ENCODE measurements around the gene SMPD2. TPM values are rescaled to one million over a fixed set of nuclear protein-coding genes. Genes with fewer than 3 reads are reported as not detected.
A peak's percentile ranks its signal among the peaks of the same experiment; 100 is the strongest.

Gene SMPD2
- total RNA-seq, 1 donor from 2014 or later = 9.8 TPM

DNA sequence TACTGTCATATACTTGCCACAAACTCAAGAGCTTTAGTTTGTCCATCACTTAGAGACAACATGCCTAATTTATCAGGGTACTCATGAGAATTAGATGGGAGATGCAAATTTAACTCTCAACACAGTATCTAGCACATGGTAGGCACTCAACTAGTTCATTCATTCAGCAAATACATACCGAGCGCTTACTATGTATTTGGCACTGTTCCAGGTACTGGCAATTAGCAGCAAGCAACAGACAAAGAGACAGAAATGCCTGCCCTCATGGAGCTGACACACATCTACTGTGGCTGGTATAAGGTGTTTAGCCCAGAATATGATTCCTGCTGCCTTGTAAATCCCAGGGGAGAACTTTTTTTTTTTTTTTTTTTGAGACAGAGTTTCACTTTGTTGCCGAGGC, 10.3 kb downstream of the SMPD2 start:
- TF ChIP-seq, protein P1, sequence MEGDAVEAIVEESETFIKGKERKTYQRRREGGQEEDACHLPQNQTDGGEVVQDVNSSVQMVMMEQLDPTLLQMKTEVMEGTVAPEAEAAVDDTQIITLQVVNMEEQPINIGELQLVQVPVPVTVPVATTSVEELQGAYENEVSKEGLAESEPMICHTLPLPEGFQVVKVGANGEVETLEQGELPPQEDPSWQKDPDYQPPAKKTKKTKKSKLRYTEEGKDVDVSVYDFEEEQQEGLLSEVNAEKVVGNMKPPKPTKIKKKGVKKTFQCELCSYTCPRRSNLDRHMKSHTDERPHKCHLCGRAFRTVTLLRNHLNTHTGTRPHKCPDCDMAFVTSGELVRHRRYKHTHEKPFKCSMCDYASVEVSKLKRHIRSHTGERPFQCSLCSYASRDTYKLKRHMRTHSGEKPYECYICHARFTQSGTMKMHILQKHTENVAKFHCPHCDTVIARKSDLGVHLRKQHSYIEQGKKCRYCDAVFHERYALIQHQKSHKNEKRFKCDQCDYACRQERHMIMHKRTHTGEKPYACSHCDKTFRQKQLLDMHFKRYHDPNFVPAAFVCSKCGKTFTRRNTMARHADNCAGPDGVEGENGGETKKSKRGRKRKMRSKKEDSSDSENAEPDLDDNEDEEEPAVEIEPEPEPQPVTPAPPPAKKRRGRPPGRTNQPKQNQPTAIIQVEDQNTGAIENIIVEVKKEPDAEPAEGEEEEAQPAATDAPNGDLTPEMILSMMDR (IDR thresholded peaks at IDR 0.05; ENCODE audit: unreplicated experiment) = no peak
- Mint-ChIP-seq H3K4me1 (peaks cover 4% of the 10 kb centered on the region), H3K27ac (no peak overlapping the region), H3K9me3 (no peaks in the 10 kb centered on the region), H3K4me3 (no peak overlapping the region), H3K27me3 (ENCODE audit: low read depth) (peaks cover 6% of the 10 kb centered on the region), H3K36me3 (no peaks in the 10 kb centered on the region)
- no peak for DNase-seq (ENCODE audit: low spot score in 2 of 2, unreplicated experiment in 2 of 2)

DNA sequence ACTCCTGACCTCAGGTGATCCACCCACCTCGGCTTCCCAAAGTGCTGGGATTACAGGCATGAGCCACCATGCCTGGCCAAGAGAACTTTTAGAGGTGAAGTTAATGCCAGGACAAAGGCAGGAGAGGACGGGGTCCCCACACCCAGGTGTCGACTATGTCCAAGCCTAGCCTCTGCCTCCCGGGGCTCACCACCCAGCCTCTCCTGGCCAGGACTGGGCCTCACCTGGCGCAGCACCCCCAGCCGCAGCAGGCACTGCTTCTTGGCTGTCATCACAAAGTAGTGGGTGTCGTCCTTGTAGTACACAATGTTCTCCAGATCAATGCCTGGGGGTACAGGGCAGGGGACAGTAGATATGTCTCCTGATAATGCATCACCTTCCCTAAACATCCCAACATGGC, 10.9 kb downstream of the SMPD2 start:
- no peaks in the 10 kb centered on the region for H3K9me3 Mint-ChIP-seq
- peaks cover 9% of the 10 kb centered on the region for H3K27me3 Mint-ChIP-seq (ENCODE audit: low read depth)
- H3K4me1 Mint-ChIP-seq = peaks cover 6% of the 10 kb centered on the region
- H3K27ac Mint-ChIP-seq = no peak overlapping the region
- no peak overlapping the region for H3K4me3 Mint-ChIP-seq
- no peak for DNase-seq (ENCODE audit: low spot score in 2 of 2, unreplicated experiment in 2 of 2)
- TF ChIP-seq, protein P1 (IDR thresholded peaks at IDR 0.05; ENCODE audit: unreplicated experiment) = no peak
- H3K36me3 Mint-ChIP-seq = no peaks in the 10 kb centered on the region

DNA sequence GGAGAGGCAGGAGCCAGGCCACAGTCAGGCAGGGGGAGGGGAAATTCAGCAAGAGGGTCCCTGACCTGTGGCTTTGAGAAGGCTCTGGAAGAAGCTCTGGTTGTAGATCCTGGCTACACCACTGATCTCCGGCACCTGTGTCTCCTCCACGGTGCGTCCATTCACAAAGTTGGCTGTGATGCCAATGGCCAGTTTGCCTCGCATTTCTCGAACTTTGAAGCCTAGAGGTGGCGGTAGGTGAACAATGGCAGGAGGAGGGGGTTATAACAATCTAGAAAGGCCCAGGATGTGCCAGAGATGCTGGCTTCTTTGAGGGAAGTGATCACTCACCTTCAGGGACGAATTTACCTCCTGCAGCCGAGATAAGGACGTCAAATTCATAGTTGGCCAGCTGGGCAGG, 11.7 kb downstream of the SMPD2 start:
- H3K4me1 Mint-ChIP-seq = peaks cover 8% of the 10 kb centered on the region

DNA sequence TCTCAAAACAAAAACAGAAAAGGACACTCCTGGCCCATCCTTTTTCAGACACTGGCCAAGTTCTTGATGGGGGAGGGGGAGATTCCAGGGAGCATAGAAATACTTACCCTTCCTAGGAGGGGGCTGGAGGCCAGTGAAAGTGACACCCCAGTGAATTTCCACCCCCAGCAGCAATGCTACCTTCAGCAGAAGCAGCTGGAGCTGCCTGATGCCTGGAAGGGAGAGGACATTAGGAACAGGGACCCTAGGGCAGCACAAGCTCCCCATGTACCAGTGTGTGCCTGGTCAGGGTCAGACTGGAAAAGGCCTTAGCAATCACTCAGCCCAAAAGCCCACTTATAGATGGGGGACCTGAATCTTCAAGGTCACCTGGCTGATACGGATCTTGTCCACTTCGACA, 12.6 kb downstream of the SMPD2 start:
- H3K4me3 Mint-ChIP-seq = no peak overlapping the region
- peaks cover 8% of the 10 kb centered on the region for H3K4me1 Mint-ChIP-seq
- no peaks in the 10 kb centered on the region for H3K9me3 Mint-ChIP-seq
- no peaks in the 10 kb centered on the region for H3K36me3 Mint-ChIP-seq
- no peak for DNase-seq (ENCODE audit: low spot score in 2 of 2, unreplicated experiment in 2 of 2)
- H3K27ac Mint-ChIP-seq = no peak overlapping the region
- TF ChIP-seq, protein P1 (IDR thresholded peaks at IDR 0.05; ENCODE audit: unreplicated experiment) = no peak
- H3K27me3 Mint-ChIP-seq (ENCODE audit: low read depth) = peaks cover 23% of the 10 kb centered on the region

More for the DNA sequence above, 11.7 kb downstream of the SMPD2 start:
- Mint-ChIP-seq H3K27ac (no peak overlapping the region), H3K4me3 (no peak overlapping the region), H3K36me3 (no peaks in the 10 kb centered on the region), H3K27me3 (ENCODE audit: low read depth) (peaks cover 15% of the 10 kb centered on the region), H3K9me3 (no peaks in the 10 kb centered on the region)
- TF ChIP-seq, protein P1 (IDR thresholded peaks at IDR 0.05; ENCODE audit: unreplicated experiment) = no peak
- no peak for DNase-seq (ENCODE audit: low spot score in 2 of 2, unreplicated experiment in 2 of 2)

DNA sequence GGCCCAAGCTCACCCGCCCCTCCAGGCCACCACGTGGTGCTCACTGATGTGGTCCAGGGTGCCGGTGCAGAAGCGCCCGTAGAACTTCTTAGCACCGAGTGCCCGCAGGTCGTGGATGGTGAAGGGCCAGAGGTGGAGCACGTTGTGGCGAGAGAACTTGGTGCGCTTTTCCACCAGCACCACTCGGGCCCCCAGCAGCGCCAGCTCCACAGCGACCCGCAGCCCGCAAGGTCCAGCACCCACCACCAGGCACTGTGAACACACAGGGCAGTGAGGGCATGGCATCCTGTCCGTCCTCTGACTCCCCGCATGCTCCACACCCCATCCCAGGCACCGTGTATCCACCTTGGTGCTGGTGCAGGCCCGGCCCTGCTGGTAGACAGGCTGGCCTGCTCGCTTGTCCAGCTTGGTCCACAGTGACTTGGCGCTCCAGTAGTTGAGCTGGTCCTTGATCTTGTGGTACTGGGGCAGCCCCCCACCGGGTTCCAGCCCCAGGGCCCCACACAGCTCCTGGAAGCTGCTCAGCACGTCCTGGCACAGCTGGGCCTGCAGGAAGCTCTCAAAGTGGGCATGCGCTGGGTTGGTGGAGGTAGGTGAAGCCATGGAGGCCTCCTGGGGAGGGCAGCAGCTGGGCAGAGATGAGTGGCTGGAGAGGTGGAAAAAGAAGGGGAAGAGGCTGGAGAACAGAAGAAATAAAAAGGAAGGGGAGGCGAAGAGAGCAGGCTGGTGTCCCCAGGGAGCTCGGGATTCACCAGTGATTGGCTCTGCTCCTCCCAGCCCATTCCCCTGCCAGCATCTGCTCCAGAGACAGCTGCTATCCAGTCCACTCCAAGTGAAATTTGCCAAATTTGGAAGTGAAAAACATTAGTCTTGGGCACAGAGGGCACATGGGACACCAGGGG, 13.3 kb downstream of the SMPD2 start:
- TF ChIP-seq, protein P1 (IDR thresholded peaks at IDR 0.05; ENCODE audit: unreplicated experiment) = no peak
- peaks cover 8% of the 10 kb centered on the region for H3K4me1 Mint-ChIP-seq
- H3K4me3 Mint-ChIP-seq = peak overlapping the region; percentile 53
- H3K36me3 Mint-ChIP-seq = no peaks in the 10 kb centered on the region
- no peaks in the 10 kb centered on the region for H3K9me3 Mint-ChIP-seq
- H3K27ac Mint-ChIP-seq = no peak overlapping the region
- DNase-seq (ENCODE audit: low spot score in 2 of 2, unreplicated experiment in 2 of 2) = no peak
- peaks cover 23% of the 10 kb centered on the region for H3K27me3 Mint-ChIP-seq (ENCODE audit: low read depth)

Measured in mesothelial cell of epicardium (in vitro differentiated cells).